Inferior parietal cortex (tissue), 1 donor: ENCODE data around the gene VIP.
"Not testable (repeated sequence)": the region's sequence is repeated elsewhere in the genome, so short reads cannot be mapped to it uniquely, and the experiment has no call there.

Source experiments
- DNase-seq: peaks from one replicate; pipeline ENCODE4 v3.0.0-alpha.2; 2016; ENCODE audit errors: extremely low spot score

Gene VIP

DNA sequence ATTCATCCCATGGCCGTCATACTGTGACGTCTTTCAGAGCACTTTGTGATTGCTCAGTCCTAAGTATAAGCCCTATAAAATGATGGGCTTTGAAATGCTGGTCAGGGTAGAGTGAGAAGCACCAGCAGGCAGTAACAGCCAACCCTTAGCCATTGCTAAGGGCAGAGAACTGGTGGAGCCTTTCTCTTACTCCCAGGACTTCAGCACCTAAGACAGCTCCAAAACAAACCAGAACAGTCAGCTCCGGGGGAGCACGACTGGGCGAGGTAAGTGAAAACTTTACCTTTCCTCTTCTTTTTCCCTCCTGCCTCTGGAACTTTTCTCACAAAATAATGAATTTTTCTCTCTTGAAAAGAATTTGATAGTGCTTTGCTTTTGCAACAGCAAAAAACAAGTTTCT lies at the start of gene VIP:
TSS of gene VIP (plus strand) at position 104 of the 400 bp plus-strand sequence. CDS start 1,381 bp downstream, outside the sequence.
- no peak for DNase-seq

DNA sequence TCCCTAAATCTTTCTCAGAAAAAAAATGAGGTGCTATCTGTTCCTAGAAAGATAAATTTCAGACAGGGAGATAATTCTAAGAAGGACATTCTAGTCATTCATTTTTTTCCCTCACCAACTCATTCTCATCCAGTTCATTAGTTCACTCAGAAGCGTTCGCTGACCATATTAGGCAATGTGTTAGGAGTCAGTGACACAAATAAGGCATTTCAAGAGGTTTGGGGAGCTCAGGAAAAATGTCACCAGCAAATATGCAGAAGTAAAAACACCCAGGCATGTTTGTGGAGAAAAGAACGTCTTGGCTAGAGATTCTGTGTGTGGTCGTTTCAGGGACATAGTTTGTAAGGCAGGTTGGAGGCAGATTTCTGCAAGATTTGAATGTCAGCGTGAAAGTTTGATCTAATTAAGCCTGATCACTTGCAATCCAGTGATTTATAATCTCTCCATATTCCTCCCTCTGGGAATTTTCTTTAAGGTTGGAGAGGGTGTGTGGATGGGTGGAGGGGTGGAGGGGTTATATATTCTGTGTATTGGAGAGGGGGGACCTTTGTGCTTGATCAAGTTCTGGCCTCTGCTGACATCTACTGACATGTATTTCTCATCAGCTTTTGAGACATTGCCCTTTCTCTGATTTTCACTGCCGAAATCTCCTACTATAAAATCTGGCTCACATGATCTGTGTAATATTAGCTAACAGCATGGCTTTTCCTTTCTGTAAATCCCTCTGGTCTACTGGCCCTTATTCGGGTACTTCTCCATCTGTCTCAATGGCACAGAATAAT lies 49.3 kb upstream of the VIP start:
- DNase-seq = no peak

DNA sequence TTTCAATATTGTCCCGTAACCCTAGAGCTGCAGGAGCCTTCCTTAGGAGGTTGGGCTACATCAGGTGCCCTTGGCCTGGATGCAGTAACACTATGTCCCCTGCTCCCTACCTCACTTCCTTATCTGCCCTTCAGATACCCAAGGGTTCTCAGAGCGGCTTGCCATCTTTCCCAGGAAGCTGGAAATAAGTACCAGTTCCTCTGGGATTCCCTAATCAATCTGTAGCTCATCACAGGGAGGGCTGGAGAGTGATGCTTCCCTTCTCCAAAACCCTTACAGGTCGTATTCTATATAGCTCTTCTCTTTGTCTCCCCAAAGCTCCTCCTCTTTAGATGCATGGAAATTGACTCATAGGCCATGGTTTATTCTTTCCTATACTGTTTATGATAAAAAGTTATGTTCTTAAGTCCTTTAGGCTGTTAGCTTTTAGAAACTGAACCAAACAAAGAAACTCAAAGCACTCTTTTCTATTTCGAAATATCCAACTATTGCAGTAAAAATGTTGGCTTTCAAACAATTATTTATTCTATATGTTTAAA lies 48.7 kb upstream of the VIP start:
- DNase-seq = no peak

DNA sequence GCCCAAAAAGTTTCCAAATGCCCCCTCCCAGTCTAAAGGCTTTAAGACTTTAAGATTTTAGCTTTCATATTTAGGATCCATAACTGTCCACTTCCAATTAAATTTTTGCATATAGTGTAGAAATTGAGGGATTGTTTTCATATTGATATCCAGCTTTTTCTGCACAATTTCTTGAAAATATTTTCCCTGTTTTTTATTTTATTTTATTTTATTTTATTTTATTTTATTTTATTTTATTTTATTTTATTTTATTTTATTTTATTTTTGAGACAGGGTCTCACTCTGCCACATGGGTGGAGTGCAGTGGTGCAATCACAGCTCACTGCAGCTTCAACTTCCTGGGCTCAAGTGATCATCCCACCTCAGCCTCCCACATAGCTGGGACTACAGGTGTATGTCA lies 46.8 kb upstream of the VIP start:
- not testable (repeated sequence) for DNase-seq

DNA sequence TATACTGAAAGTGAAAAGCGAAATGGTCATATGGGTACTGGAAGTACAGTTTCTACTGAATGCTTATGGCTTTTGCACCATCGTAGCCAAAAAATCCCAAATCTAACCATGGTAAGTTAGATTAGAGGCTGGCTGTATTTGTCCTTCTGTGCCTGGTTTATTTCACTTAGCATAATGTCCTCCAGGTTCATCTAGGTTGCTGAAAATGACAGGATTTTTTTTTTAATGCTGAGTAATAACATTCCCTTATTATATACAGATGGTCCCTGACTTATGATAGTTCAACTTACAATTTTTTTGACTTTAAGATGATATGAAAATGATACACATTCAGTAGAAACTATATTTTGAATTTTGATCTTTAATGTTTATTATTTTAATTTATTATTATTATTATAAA lies 45.3 kb upstream of the VIP start:
- no peak for DNase-seq

DNA sequence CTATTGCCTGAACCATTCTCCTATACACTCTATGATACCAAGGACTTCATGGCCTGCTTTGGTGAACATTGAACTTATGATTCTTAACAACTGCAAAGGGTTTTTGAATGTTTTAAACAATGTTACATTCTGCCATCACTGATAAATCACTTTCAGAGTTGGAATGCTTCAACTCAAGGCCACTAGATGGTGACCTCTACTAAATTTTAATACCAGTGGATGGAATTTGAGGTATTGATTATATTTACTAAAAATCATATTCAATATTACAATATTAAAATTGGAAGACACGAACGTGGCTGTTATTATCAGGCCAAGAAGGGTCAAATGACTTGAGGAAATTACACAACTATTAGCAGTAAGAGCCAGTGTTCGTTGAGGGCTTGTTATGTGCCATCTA lies 34.3 kb upstream of the VIP start:
- no peak for DNase-seq

DNA sequence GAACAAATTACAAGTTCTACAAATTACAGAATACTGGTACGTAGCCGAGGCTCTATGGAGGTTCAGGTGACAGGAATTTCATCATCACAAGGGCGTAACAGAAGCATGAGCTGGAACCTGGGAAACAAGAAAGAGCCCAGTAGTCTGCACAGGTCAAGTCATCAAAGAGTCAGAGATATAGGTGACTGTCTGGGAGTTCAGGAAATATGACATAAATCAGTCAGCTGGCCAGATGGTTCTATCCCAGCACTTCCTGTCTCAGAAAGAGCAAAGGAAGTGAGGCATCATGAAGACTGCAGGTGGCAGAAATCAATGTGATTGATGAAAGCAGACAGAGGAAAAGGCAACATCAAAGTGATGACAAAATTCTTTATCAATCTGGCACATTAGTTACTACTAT lies 29.6 kb upstream of the VIP start:
- no peak for DNase-seq

DNA sequence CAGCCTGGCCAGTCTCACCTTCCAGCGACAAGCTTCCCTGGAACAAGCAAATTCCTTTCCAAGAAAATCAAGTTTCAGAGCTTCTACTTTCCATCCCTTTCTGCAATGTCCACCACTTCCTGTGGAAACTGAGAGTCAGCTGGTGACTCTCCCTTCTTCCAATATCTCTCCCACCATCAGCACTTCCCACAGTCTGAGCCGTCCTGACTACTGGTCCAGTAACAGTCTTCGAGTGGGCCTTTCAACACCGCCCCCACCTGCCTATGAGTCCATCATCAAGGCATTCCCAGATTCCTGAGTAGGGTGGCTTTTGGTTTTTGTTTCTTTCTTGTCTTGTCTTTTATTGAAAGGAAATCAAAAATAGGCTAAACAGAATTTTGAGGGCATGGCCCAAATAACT lies 28.6 kb upstream of the VIP start:
- DNase-seq = no peak

DNA sequence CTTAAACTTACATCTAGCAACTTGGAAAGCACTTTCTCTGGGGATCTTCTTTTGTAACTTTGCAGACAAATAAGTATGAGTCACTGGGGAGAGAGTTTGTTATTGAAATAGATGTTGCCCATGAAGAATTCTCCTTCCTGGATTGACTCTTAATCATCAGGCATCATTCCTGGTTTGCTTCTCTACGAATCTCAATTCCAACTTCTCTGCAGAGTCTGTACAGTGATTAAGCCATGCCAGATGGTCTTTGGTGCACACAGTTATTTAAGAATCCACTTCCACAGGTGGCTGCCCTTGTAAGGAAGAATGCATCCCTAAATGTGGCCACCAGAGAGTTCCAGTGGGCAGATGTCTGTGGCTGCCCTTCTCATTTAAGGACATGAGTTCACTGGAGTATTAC lies 27.2 kb upstream of the VIP start:
- no peak for DNase-seq

DNA sequence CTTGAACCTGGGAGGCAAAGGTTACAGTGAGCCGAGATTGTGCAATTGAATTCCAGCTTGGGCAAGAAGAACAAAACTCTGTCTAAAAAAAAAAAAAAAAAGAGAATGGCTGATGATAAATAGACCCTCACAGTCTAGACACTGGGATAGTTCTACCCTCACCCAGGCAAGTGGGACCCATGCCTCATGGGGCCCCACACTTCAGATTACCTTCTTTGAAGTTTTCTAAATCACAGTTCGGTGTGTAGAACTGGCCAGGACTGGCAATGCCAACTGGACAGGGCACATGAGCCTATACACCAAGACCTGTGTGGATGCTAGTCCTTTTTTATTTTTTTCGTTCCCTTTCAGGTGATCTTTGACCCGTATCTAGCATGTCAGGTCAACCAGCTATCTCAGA lies 24.3 kb upstream of the VIP start:
- DNase-seq = no peak

DNA sequence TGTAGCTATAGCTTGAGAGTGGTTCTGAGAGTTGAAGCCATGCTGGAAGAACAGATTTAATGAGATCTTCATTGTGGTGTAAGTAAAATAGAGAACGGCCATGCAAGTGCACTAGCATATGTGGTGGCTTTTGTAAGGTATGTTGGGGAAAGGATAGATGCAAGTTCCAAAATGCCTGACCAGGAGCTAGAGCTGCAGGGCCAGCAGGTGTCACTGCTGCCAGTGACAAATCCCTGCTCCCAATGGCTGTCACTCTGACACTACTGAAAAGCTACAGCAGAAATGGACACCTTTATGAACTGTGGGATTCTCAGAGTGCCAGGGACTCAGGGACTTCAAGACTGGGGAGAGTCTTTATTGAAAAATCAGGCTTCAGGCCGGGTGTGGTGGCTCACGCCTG lies 23.1 kb upstream of the VIP start:
- DNase-seq = no peak

DNA sequence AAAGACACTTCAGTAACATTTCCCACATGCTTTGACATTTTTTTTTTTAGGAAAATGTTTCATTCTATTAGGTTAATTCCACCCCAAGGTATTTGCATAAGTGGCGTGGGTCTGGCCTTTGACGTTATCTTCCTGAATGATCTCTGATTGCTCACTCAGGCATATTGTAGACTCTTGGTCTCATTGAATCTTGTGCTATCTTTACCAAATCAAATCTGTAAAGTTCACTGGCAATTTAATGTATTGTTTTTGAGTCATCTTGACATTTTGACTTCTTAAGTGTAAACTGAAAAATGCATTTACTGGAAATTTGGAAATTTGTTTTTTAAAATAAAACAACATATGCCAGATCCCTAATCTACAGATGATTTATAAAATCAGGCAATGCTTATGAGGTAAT lies 16.0 kb upstream of the VIP start:
- DNase-seq = no peak

DNA sequence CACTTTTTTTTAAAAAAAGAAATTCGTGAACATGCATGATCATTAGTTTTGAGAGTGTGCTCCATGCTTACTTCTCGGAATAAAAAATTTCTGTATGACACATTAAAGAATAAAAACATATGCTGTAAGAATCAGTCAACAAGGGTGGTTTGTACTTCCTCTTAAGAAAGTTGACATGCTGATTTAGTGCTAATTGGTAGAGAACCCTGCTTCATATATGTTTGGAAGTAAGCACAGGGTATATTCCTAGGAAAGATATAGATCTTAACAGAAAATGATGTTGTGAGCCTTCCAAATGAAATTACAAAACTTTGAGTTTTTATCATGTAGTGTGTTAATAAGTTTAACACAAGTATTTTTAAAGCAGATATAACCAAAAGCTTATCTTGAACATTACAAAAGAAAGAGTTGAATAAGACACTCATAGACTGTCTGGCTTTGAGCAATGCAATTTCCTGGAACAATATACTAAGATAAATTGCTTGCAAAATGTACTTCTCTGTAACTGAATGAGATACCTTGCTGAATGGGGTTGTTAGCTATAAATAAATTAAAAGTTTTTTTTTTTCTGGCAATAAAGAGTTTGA lies 13.8 kb upstream of the VIP start:
- no peak for DNase-seq

DNA sequence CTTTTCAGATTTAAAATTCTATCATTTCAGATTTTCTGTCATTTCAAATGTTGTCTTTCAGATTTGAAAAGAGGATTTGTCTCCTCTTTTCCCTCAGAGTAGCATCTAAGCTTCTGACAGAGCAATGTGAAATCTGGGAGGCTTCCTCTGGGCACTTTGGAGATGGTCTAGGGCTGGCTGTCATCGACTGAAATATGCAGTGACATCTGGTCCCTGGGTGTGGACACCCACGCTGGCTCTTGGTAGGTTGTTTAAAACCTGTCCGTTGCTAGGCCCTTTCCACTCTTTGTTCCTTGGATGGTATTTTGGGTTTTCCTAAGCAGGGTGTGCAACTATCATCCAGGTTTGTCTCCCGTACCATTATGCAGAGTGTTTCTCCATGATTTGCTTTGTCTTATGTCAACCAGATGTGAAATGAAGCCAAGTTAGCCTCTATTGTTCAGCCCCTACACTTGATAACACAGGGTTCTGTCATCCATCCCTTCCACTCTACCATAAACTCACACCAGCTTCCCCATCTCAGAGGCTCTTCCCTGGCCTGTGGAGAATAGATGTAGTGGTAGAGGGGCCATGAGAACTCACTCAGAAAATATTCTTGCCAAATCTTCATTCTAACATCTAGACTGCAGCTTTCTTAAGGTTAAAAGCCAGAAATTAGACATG lies 5.0 kb upstream of the VIP start:
- DNase-seq = no peak

DNA sequence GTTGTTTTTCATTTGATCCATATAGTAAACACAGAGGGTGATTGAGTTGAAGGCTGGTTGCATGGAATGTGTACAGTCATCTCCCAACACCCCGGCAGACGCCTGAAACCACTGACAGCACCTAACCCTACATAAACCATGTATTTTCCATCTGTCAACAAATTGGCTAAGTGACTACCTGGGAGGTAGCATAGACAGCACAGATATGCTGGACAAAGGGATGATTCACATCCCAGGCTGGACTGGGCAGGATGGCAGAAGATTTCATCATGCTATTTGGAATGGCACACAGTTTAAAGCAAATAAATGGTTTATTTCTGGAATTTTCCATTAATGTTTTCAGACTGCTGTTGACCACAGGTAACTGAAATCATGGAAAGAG lies 4.4 kb upstream of the VIP start:
- DNase-seq = no peak

DNA sequence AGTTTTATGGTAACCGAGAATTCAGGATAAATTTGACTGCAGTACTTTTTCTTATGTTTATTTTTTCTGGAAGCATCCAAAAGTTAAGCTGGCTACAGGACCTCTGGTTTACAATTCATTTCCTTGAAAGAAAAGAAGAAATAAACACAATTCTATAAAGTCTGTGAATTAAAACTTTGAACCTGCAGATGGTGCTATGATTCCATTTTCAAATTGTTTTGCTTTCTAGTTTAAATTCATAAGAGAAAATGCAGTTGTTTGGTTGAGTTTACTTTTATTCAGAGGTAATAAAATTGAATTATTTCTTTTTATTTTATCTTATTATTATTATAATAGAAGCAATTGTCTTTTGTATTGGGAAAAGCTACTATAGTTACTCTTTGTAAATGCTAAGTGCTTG lies 1.8 kb upstream of the VIP start:
- DNase-seq = peak; percentile 65

DNA sequence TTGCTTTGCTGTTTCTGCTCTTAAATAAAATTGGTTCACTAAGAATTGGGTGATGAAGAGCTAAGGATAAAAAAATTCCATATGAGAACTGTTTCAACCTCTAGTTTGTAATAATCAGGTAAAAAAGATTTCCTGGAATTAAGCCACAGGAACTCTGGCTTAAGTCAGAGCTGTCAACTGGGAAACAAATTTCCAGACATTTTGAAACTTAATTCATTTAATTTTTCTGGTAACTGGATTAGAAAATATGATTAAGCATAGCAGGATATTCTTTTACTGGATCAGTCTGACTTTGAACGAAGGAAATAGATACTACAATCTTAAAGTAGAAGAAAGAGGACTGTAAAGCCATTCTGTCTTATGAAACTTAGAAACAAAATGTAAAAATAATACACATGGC lies 1.3 kb upstream of the VIP start:
- no peak for DNase-seq

DNA sequence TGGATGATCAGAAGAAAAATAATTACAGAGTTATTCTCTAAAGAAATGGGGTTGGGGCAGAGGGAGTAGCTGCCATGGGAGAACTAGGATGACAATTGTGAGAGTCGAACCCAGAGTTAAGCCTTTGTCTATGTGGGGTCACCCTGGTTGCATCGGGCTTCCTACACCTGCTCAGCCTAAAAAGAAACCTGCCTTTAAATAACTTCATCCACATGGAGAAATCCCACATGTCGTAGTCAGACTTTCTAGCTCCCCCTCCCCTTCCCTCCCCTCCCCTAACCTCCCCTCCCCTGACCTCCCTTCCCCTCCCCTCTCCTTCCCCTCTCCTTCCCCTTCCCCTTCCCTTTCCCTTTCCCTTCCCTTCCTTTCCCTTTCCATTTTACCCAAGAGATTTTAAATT lies 14.7 kb downstream of the VIP start:
- no peak for DNase-seq

DNA sequence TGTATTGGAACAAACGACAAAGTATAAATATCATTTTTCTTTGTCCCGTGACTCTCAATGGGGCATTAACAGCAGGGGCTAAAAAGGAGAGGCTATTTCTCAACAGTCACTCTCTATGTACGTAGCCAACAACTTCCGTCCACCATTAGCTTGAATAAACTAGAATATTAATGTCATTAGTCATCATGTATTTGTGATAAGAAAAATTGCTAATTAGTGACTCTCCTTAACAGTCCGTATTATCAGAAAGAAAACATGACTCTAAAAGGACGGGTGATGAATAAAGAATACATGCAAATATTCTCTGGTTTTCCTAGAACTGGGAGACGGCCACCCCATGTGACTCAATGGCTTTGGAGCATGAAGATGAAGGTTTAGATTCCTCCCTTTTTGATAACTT lies 18.6 kb downstream of the VIP start:
- DNase-seq = no peak

DNA sequence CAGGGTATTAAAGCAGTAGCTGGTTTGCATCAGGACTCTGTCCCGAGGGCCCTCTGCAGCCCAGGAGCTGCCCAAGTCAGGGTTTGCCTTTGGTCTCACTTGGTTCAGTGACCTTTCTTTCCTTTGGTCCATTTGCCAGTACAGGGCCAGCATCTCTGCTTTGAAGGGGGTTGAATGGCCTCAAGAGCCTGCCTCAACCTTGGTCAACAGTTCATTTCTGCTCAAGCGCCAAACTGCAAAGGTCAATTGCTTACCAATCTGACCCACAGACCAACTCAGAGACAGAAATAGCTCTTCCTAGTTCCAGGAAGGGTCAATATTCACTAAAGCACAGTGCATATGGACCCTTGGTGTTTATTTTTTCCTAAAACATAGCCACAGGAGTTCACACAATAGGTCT lies 19.4 kb downstream of the VIP start:
- DNase-seq = no peak

DNA sequence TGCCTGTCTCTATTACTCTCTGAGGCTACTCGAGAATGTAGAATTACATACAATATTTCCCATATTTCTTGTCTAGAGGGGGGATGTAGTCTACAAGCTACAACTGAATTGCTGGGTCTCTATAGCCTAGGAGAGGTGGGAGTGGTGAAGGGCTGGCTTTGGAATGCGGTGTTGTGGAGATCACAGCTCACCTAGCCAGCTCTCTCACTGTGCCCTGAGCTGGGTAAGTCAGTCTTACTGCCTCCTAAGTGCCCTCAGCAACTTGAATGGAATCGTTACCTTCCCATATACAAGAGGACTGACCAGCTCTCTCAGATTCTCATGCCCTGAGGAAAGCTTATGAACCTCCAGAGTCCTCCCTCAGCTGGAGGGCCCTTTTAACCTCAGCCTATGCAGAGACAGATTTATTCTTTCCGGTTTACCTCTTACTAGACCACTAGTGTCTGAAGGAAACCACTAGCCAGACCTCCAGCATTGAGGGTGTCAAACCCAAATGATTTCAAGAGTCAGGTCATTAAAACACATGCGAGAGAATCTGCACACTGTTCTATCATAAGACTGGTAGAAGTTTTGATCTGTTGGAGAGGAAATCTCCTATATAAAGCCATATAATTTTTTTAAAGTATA lies 20.6 kb downstream of the VIP start:
- DNase-seq = no peak

DNA sequence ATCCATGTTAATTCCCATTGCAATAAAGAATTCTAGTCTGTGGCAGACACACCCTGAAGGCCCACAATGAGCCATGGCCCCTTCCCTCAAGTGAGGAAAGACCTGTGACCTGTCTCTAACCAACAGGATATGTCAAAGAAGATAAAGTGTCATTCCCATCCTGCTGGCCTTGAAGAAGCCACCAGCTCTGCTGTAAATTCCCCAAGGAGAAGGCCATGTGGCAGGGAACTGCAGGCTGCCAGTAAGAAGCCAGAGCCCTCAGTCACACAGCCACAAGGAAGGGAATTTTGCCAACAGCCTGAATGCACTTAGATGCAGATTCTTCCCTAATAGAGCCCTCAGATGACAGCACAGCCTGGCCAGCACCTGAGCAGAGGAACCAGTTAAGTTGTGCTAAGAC lies 24.8 kb downstream of the VIP start:
- no peak for DNase-seq

DNA sequence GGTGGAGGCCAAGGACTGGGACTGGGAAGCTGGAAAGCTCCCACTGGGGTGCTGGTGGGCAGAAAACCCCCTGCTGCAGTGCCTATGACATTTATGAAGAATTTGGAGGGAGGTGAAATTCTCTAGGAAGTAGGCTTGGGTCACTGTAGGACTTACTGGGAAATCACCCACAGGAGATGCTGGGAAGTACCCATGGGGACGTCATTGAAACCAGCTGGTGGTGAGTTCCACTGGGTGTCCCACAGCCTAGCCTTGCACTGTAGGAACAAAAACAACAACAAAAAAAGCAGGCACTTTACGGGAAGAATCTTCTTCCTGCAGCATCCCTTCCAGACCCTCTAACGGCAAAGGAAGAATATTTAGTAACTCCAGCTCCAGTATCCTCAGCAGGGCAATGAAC lies 26.2 kb downstream of the VIP start:
- no peak for DNase-seq
